Memory B cell (primary cell): ENCODE results near the gene SESN1.

ENCODE experiments used
- ATAC-seq: fragments of 150-1000 bp; cut with Tn5 transposase; 2 replicates; pipeline ENCODE4 v1.10.0; 2021; ENCODE audit warnings: low read depth, mild to moderate bottlenecking, moderate library complexity
- DNase-seq, 2 donors: peaks; one replicate each; pipeline ENCODE4 v3.0.0; 2022; ENCODE audit warnings: low spot score in 2 of 2
- H3K27ac Mint-ChIP-seq: one replicate; pipeline ENCODE4 v1.8.0; 2022; ENCODE audit warnings: mild to moderate bottlenecking, moderate library complexity, mixed read lengths
- H3K27me3 Mint-ChIP-seq: one replicate; pipeline ENCODE4 v1.8.0; 2022; ENCODE audit warnings: mixed read lengths
- H3K36me3 Mint-ChIP-seq: one replicate; pipeline ENCODE4 v1.8.0; 2022; ENCODE audit warnings: mild to moderate bottlenecking, mixed read lengths
- H3K4me1 Mint-ChIP-seq: one replicate; pipeline ENCODE4 v1.8.0; 2022; ENCODE audit warnings: mixed read lengths
- H3K4me3 Mint-ChIP-seq: one replicate; pipeline ENCODE4 v1.8.0; 2022; ENCODE audit warnings: mild to moderate bottlenecking, moderate library complexity, mixed read lengths
- H3K9me3 Mint-ChIP-seq: one replicate; pipeline ENCODE4 v1.8.0; 2022; ENCODE audit warnings: mixed read lengths

The SESN1 gene

DNA sequence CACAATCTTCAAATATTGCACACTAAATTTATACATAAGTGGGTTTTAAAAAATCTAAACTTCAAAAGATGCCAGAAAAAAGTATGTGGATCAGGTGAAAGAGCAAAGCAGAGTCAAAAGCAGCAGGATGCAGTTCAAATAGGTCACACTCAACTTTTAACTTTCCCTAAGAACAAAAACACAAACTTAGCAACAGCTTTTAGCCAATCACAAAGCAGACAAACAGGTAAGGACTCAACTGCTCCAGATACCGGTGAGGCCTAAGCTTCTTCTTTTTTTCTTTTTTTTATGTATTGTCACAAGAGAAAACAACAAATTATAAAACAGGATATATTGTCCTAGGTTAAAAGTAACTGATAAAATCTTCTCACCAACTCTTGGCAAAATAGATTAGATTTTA, 74.7 kb downstream of the SESN1 start:
- Mint-ChIP-seq H3K27me3 (no peaks in the 10 kb centered on the region), H3K4me1 (peaks cover 16% of the 10 kb centered on the region), H3K4me3 (no peak overlapping the region), H3K27ac (no peak overlapping the region), H3K9me3 (no peaks in the 10 kb centered on the region), H3K36me3 (no peaks in the 10 kb centered on the region)
- no peak for ATAC-seq
- no peak for DNase-seq

DNA sequence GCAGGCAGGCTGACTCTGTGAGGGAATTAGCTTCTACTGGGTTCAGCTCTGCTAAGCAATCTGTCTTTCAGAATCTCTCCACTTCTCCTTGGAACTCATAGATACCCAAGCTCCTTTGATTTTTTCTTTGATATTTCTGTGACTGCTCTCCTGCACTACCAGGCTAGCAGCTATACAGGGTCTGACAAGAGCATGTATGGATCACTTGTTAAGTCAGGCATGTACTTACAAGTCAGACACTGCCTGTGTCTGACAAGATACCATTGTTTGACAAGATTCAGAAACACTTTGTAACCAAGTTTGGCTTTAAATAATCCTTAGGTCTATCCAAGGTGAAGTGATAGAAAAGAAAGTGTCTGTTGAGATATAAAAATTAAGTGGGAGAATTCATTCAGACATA, 79.5 kb downstream of the SESN1 start:
- ATAC-seq, result no peak
- no peaks in the 10 kb centered on the region for H3K9me3 Mint-ChIP-seq
- H3K4me1 Mint-ChIP-seq, result peaks cover 29% of the 10 kb centered on the region
- DNase-seq, result no peak
- H3K27me3 Mint-ChIP-seq, result no peaks in the 10 kb centered on the region
- H3K4me3 Mint-ChIP-seq, result no peak overlapping the region
- H3K27ac Mint-ChIP-seq, result peak overlapping the region; percentile 5
- H3K36me3 Mint-ChIP-seq, result no peaks in the 10 kb centered on the region

DNA sequence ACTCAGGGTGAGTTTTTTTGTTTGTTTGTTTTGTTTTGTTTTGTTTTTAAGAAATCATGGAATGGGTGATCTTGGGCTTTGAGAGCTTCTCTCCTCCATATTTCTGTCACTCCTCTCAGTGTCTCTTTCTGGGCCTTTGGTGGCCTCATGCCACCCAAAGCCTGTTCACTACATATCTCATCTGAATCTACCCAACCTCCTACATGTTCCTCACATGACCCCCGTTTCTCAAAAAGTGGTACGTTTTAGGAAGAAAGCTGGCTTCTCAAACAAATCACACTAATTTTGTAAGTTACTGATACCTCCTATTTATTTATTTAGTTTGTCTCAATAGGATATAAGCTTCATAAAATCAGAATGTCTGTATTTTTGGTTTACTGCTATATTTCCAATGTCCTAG, 80.0 kb downstream of the SESN1 start:
- Mint-ChIP-seq H3K4me1 (peaks cover 34% of the 10 kb centered on the region), H3K27ac (no peak overlapping the region), H3K9me3 (no peaks in the 10 kb centered on the region), H3K4me3 (no peak overlapping the region), H3K36me3 (no peaks in the 10 kb centered on the region), H3K27me3 (no peaks in the 10 kb centered on the region)
- DNase-seq, result no peak
- ATAC-seq, result no peak

DNA sequence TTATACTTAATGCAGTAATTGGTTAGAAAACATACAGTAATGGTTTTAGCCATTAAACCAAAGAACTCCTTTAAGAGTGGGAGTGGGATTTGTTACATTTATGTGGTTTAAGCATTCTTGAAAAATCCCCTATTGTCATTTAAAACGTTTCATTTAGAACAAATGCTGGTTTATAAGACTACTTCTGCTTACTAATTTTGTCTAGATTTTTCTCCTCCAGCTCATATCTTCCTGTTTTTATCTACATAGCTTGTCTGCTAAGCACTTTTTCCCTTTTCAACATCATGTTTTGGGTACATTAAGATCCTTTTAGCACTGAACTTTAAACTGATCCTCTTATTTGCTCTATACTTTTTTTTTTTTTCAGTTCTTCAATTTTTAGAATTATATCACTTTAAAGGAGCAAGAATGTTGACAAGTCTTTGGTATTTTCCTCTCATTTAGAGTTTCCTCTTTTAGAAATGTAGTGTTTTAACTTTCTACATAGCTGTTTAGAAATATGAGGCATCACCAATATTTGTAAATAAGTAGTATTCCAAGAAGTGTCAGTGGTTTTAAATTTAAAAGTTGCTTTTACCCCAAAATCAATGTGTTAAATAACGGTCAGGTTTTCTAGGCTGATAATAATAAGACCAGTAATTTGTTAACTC, 80.9 kb downstream of the SESN1 start:
- no peak for ATAC-seq
- peak overlapping the region; percentile 33 for H3K4me3 Mint-ChIP-seq
- DNase-seq, result no peak

DNA sequence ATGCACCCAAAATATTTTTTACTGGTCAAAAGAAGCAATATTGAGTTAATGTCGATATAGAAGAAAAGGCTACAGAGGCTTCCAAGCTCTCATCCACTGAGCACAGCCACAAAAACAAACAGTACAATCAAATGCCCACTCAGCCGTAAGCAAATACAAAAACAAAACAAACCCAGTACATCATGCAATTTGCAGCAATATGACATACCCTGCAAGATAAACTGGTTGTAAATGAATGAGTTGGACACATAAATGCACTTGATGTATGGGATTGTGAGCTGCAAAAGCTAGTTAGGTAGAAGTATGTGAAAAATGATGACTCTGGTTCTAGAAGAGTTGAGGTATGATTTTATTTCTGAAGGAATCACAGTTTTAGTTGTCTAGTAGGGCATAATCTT, 83.9 kb downstream of the SESN1 start:
- H3K9me3 Mint-ChIP-seq, result no peaks in the 10 kb centered on the region

More for the DNA sequence above, 80.9 kb downstream of the SESN1 start:
- H3K4me1 Mint-ChIP-seq, result peaks cover 33% of the 10 kb centered on the region
- no peaks in the 10 kb centered on the region for H3K36me3 Mint-ChIP-seq
- H3K27ac Mint-ChIP-seq, result peak overlapping the region; percentile 49
- H3K9me3 Mint-ChIP-seq, result no peaks in the 10 kb centered on the region
- H3K27me3 Mint-ChIP-seq, result no peaks in the 10 kb centered on the region

DNA sequence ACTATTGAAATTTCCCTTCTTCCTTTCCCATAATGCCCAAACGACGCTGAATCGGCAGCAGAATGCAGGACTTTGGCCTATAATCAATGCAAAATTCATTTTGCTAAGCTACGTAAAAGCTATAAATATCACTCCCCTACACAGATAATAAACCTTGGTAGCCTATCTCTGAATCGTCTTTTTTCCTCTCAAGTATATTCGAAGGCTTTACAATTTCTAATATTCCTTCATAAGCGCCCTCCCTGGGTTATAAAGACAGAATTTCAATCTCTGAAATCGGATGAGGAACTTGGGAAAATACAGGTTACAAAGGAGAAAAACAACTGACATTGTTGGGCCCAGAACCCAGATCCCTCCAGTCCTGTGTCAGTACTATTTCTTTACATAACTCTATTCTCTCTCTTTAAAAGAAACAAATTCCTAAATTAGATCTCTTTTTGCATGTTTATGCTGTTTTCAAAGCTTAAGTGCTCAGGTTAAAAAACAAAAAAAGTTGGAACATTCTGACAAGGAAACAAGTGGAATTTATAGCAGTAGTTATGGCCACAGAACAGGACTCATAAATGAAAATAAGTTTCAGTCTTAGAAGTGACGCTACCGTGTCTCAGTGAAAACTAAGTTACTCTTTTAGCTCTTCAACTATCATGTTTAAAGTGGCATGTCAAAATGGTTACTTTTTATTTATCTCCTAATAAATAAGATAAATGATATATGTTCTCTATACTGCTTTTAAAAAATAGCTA, 84.5 kb downstream of the SESN1 start:
- peaks cover 41% of the 10 kb centered on the region for H3K4me1 Mint-ChIP-seq

More for the DNA sequence above, 83.9 kb downstream of the SESN1 start:
- H3K27me3 Mint-ChIP-seq, result no peaks in the 10 kb centered on the region
- DNase-seq (no peak), ATAC-seq (no peak)
- H3K27ac Mint-ChIP-seq, result peak overlapping the region; percentile 96
- no peaks in the 10 kb centered on the region for H3K36me3 Mint-ChIP-seq
- H3K4me3 Mint-ChIP-seq, result no peak overlapping the region
- H3K4me1 Mint-ChIP-seq, result peaks cover 45% of the 10 kb centered on the region

DNA sequence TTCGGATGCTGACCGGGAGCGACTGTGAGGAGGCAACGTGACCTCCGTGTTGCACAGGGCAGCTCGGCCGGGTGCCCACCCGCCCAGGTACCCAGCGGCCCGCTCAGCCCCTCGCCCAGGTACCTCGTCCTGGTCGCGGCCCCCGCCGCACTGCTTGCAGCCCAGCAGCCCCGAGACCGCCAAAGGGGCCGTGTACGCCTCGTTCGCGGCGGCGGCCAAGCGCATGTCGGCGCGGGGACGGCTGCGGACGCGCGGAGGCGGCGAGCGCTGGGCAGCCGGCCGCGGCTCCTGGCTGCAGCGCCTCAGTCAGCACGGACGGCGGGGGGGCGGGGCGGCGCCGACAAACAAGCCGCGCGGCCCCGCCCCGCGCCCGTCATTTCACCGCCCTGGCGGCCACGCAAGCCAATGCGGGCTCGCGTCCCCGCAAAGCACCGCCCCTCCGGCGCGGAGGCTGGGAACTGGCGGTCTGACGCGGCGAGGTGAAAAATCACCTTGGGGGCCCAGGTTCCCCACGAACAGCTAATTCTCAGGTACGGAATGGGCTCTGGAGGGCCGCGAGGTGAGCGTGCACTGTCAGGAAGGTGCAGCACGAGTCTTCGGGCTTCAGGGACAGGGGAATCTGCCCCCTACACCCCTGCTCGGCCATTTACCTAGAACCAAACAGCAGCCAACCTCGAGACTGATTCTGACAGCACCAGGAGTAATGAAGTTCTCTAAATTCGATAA, 85.2 kb downstream of the SESN1 start:
- Mint-ChIP-seq H3K27me3 (no peaks in the 10 kb centered on the region), H3K9me3 (no peaks in the 10 kb centered on the region), H3K27ac (peak overlapping the region; percentile 96), H3K4me3 (peak overlapping the region; percentile 96), H3K36me3 (no peaks in the 10 kb centered on the region), H3K4me1 (peaks cover 39% of the 10 kb centered on the region)
- peak; percentile 95 for ATAC-seq
- DNase-seq, result peak; percentile 80 to 82

More for the DNA sequence above, 84.5 kb downstream of the SESN1 start:
- DNase-seq (no peak), ATAC-seq (no peak)
- Mint-ChIP-seq H3K4me3 (peak overlapping the region; percentile 96), H3K27me3 (no peaks in the 10 kb centered on the region), H3K36me3 (no peaks in the 10 kb centered on the region), H3K27ac (peak overlapping the region; percentile 96), H3K9me3 (no peaks in the 10 kb centered on the region)

DNA sequence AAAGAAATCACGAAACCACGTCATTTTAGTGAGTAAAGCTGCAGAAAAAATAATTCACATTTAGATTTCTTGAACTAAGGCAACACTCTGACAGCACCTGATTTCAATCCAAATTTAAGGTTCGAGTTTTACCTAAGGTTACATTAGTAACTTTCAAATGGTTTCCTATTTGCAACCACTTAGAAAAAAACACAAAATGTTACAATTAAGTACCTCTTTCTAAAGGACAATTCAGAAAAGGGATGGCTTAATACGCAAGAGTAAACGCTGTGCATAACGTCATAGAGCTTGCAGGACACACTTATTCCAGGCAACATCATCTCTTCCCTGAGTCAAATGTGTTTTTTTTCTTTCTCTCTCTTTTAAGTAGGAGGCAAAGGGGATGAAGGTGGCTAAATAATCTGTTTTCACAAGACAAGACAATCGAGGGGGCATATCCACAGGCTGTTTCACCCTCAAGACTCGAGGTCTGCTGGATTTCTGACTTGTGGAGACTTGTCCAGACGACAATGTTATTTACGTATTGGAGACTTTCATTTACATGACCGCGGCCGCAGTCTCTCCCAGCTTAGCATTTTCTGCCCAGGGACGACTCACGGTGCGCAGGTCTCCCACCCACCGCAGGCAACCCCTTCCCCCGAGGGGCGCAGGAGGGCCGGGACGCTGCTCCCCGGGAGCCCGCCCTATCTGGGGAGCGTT, 86.0 kb downstream of the SESN1 start:
- ATAC-seq, result peak; percentile 9
- no peak for DNase-seq
- peak overlapping the region; percentile 77 for H3K27ac Mint-ChIP-seq
- peaks cover 35% of the 10 kb centered on the region for H3K4me1 Mint-ChIP-seq
- no peaks in the 10 kb centered on the region for H3K9me3 Mint-ChIP-seq
- H3K4me3 Mint-ChIP-seq, result peak overlapping the region; percentile 89
- H3K27me3 Mint-ChIP-seq, result no peaks in the 10 kb centered on the region
- H3K36me3 Mint-ChIP-seq, result no peaks in the 10 kb centered on the region

DNA sequence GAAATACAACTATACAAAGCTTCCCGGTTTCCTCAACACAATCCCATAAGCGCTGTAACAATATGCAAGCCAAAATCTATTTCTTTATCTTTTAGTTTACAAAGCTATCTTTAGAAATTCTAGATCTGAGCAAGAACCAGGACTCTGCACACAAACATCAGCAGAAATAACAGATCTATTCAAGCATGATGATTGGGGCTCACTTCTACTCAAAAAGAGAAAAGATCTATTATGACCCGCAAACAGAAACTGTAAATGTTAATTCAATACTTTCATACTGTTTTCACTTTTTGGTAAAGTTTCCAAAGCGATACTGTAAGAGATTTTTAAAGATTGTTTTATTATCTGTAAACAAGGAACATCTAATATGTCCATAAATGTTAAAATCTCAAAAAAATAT, 86.6 kb downstream of the SESN1 start:
- DNase-seq (no peak), ATAC-seq (no peak)
- Mint-ChIP-seq H3K9me3 (no peaks in the 10 kb centered on the region), H3K36me3 (no peaks in the 10 kb centered on the region), H3K4me1 (peaks cover 30% of the 10 kb centered on the region), H3K27ac (peak overlapping the region; percentile 24), H3K4me3 (peak overlapping the region; percentile 50), H3K27me3 (no peaks in the 10 kb centered on the region)

DNA sequence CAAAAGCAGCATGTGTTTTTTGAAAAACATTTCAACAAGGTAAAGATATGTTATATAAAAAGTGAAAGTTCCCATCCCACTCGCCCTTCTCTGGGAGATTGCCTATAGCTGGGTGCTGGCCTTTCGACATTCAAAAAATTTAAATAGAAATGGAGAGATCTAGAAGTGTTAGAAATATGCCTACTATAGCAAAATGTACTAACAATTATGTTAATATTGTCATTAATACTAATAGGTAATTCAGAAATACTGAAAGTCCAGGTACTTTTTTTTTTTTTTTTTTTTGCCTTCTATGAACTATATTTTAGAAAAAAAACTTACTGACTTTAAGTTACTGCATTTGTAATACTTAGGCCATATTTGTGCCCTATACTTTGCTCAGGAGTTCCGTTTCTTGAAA, 87.1 kb downstream of the SESN1 start:
- peaks cover 28% of the 10 kb centered on the region for H3K4me1 Mint-ChIP-seq
- H3K36me3 Mint-ChIP-seq, result no peaks in the 10 kb centered on the region
- no peaks in the 10 kb centered on the region for H3K27me3 Mint-ChIP-seq
- no peak overlapping the region for H3K27ac Mint-ChIP-seq
- DNase-seq, result no peak
- ATAC-seq, result no peak
- H3K9me3 Mint-ChIP-seq, result no peaks in the 10 kb centered on the region
- H3K4me3 Mint-ChIP-seq, result no peak overlapping the region

DNA sequence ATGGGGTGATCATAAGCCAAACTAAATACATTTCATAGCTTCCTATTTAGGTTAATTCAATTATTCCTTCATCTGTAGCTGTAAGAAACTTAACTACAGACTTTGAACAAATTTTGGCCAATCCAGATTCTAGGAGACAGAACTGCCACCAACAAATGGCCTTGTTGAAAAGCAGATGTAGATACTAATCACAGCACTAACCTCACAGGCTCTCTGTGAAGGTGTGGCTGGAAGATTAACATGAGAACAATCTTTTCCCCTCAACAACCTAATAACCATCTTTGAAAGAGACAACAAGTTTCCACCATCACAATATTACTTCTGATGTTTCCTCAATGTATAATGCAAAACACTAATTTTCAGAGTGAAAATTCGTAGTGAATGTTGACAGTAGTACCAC, 87.8 kb downstream of the SESN1 start:
- ATAC-seq (no peak), DNase-seq (no peak)
- H3K27ac Mint-ChIP-seq, result no peak overlapping the region
- H3K4me3 Mint-ChIP-seq, result no peak overlapping the region
- no peaks in the 10 kb centered on the region for H3K27me3 Mint-ChIP-seq
- H3K9me3 Mint-ChIP-seq, result no peaks in the 10 kb centered on the region
- H3K36me3 Mint-ChIP-seq, result no peaks in the 10 kb centered on the region
- peaks cover 26% of the 10 kb centered on the region for H3K4me1 Mint-ChIP-seq

DNA sequence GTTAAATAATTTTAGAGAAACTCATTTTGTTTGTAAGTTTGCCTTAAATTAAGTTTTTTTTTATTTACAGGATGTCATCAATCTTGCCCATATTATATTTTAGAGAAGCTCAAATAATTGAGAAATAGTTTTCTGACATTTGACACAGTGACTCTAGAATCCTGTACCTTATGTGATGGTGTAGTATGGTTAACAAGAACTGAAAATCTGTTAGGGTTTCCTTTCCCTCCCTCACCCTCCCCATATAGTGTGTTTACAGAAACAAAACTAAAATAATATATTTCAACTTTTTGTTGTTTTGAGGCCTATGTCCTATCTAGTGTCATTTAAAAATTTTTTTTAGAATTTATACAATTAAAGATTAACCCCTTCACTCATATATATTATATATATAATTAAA, 91.8 kb downstream of the SESN1 start:
- Mint-ChIP-seq H3K4me1 (peaks cover 9% of the 10 kb centered on the region), H3K27ac (no peak overlapping the region), H3K9me3 (no peaks in the 10 kb centered on the region), H3K27me3 (no peaks in the 10 kb centered on the region), H3K4me3 (no peak overlapping the region), H3K36me3 (peaks cover 10% of the 10 kb centered on the region)
- DNase-seq (no peak), ATAC-seq (no peak)

DNA sequence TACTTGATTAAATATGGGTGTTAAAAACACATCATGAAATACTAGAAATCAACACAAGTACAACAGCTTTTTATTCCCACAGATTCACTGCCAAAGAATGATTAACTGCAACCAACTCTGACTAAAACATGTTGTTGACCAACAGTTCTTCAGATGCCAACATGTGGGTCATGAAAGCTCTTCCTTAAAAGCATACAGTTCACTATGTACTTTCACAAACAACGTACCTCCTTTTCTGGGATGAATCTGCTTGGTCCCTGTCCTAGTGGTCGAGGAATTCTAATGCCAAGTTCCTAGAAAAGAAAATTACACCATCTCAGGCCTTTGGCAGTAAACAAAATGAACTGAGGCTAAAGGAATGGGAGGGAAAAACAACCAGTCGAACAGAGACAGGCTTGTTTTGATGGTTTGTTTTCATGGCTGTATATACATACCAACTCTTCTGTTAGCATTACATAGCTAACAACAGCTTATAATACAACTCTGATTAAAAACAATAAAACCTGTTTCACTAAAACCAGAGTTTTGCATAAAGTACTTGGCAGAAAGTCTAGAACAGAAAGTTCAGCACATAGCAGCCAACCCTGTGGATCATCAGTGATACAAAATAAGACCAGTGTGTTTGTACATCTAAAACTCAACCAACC, 92.5 kb downstream of the SESN1 start:
- Mint-ChIP-seq H3K27ac (no peak overlapping the region), H3K4me3 (no peak overlapping the region), H3K36me3 (peaks cover 10% of the 10 kb centered on the region), H3K4me1 (peaks cover 8% of the 10 kb centered on the region), H3K27me3 (no peaks in the 10 kb centered on the region), H3K9me3 (no peaks in the 10 kb centered on the region)
- ATAC-seq, result no peak
- no peak for DNase-seq
